Breast epithelium (tissue), 4 donors: ENCODE measurements around the gene KRTAP19-6. TPM values are rescaled to one million over a fixed set of nuclear protein-coding genes. Genes with fewer than 3 reads are reported as not detected.
"Not testable (repeated sequence)": the region's sequence is repeated elsewhere in the genome, so short reads cannot be mapped to it uniquely, and the experiment has no call there.

Experiments
- DNase-seq, 2 donors: peaks; one replicate each; pipeline ENCODE4 v3.0.0-alpha.2; 2019; ENCODE audit warnings: low spot score in 2 of 2
- H3K27ac ChIP-seq, 2 donors: fragments of 200-600 bp; sonication (generic) in 1 of 2; one replicate each; pipeline ENCODE4 v1.5.1; 2016 to 2019; ENCODE audit warnings: mild to moderate bottlenecking in 1 of 2
- H3K27me3 ChIP-seq, 2 donors: fragments of 200-600 bp; sonication (generic) in 1 of 2; one replicate each; pipeline versions ENCODE4 v1.5.1 to v1.6.0; 2017 to 2019; ENCODE audit warnings: control low read depth in 1 of 2, mild to moderate bottlenecking in 1 of 2
- H3K36me3 ChIP-seq: fragments of 200-600 bp; one replicate; pipeline ENCODE4 v1.5.1; 2019
- H3K4me1 ChIP-seq, 2 donors: fragments of 200-600 bp; sonication (generic); one replicate each; pipeline ENCODE4 v1.5.1; 2016 to 2019; ENCODE audit warnings: control low read depth in 1 of 2
- H3K4me3 ChIP-seq, 3 donors: fragments of 200-600 bp; sonication (generic); 1 replicate in 2 of 3; 2 replicates in 1 of 3; pipeline ENCODE4 v1.5.1; 2016 to 2019; ENCODE audit warnings: mild to moderate bottlenecking in 3 of 3, moderate library complexity in 2 of 3
- H3K9me3 ChIP-seq, 2 donors: fragments of 200-600 bp; sonication (generic) in 1 of 2; one replicate each; pipeline ENCODE4 v1.5.1; 2016 to 2019; ENCODE audit warnings: control low read depth in 1 of 2
- CTCF ChIP-seq, 3 donors: fragments of 450-650 bp; IDR thresholded peaks; one replicate each; pipeline ENCODE4 v1.5.1; 2016 to 2017; ENCODE audit warnings: antibody characterized with exemption in 3 of 3, mild to moderate bottlenecking in 3 of 3, moderate library complexity in 3 of 3
- POLR2A ChIP-seq: fragments of 450-650 bp; IDR thresholded peaks from one replicate; pipeline ENCODE4 v1.6.1; 2016; ENCODE audit warnings: antibody characterized with exemption, mild to moderate bottlenecking, moderate library complexity
- POLR2AphosphoS5 ChIP-seq, 3 donors: sonication (generic); formaldehyde crosslinking; IDR thresholded peaks; one replicate each; pipeline ENCODE4 v1.6.1; 2017; ENCODE audit warnings: antibody characterized with exemption in 3 of 3
- intact Hi-C: fragments of 100-400 bp; cut with DNase I; formaldehyde crosslinking; loops from one replicate; pipeline ENCODE4 v1.15.1; 2023; ENCODE audit warnings: low total_unique reads
- total RNA-seq, 3 donors: library from RNA; depleted of rRNA; stranded (reverse); fragments of >200 nt; gene quantifications; one replicate each; pipeline ENCODE4 v1.1.0, GENCODE V29; 2016

KRTAP19-6 gene
- total RNA-seq, 3 donors from 2014 or later, result not detected

GRCh38 chr21:30561264-30561895 is 19.7 kb upstream of the KRTAP19-6 start, which contains the start of gene KRTAP19-7:
TSS of gene KRTAP19-7 (minus strand) at chr21:30561314. CDS start at chr21:30561289, 25 bp downstream.
- H3K27me3 ChIP-seq, result no peaks in the 10 kb centered on the region
- H3K27ac ChIP-seq, result no peak within 1 kb of the TSS
- no peaks in the 10 kb centered on the region for H3K9me3 ChIP-seq
- H3K4me3 ChIP-seq, result no peak within 1 kb of the TSS
- DNase-seq, result no peak
- TF ChIP-seq CTCF (IDR thresholded peaks at IDR 0.05) (no peak), POLR2AphosphoS5 (IDR thresholded peaks at IDR 0.05) (no peak), POLR2A (no peak)
- intact Hi-C loops, result no loop called here
- no peaks in the 10 kb centered on the region for H3K4me1 ChIP-seq
- no peaks in the 10 kb centered on the region for H3K36me3 ChIP-seq

DNA sequence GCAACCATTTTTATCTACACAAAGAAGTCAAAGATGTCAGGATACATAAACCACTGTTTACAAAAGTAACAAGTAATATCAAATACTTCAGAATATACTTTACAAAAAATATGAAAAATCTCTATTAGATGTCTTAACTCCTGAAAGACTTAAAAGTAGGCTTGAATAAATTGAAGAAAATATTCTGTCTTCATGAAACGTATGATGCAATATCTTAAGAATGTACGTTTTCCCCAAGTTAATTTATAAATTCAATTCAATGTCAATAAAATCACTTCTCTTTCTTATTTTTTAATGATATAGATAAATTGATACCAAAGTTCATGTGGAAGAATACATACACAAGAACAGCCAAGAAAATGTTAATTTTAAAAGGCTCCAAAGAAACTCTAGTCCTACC is 13.4 kb upstream of the KRTAP19-6 start:
- Histone ChIP-seq H3K27me3 (no peaks in the 10 kb centered on the region), H3K36me3 (no peaks in the 10 kb centered on the region), H3K27ac (no peak overlapping the region), H3K4me3 (no peak overlapping the region), H3K4me1 (no peaks in the 10 kb centered on the region), H3K9me3 (peaks cover 0 to 6% of the 10 kb centered on the region in 2 donors)
- intact Hi-C loops, result no loop called here
- no peak for DNase-seq
- TF ChIP-seq CTCF (IDR thresholded peaks at IDR 0.05) (no peak), POLR2AphosphoS5 (IDR thresholded peaks at IDR 0.05) (no peak)

DNA sequence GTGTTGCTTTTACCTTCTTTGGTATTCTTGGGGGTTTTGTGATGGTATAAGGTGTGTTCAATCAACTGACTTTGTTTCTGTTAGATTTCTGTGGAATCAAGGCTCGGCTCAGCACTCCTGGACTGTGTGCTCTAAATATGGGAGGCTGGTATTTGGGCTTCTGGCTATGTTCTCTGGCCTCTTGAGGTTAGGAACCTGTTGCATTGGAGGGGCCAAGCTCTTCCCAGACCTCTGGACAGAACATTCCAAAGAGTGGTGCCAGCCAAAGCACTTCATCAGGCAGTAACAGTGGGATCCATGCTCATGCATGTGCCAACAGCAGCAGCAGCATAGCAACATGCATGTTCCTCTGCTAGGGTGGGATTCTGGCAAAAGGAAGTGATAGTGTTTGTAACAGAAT is 11.1 kb upstream of the KRTAP19-6 start:
- no peaks in the 10 kb centered on the region for H3K27me3 ChIP-seq
- intact Hi-C loops, result no loop called here
- H3K4me3 ChIP-seq, result no peak overlapping the region
- H3K4me1 ChIP-seq, result no peaks in the 10 kb centered on the region
- no peak overlapping the region for H3K27ac ChIP-seq
- DNase-seq, result no peak
- TF ChIP-seq POLR2A (no peak), CTCF (IDR thresholded peaks at IDR 0.05) (no peak), POLR2AphosphoS5 (IDR thresholded peaks at IDR 0.05) (no peak)
- H3K9me3 ChIP-seq, result peaks cover 0 to 6% of the 10 kb centered on the region in 2 donors
- H3K36me3 ChIP-seq, result no peaks in the 10 kb centered on the region

DNA sequence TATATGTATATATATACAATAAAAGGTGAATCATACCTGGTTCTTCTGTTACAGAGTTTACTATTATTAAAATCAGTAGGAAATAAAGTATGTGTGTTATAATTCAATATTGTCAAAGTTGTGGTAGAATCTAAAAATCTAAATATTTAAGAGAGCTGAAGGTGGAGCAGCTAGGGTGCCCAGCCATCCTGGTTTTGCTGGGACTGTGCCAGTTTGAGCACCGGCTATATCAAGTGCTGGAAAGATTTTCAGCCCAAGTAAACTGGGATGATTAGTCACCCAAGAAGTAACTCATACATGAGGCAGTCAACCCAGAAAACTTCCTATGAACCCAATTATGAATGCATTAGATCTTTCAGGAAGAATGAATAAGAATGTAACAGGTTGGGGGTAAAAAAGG is 22.8 kb downstream of the KRTAP19-6 start:
- Histone ChIP-seq H3K9me3 (no peaks in the 10 kb centered on the region), H3K4me3 (no peak overlapping the region), H3K4me1 (no peaks in the 10 kb centered on the region), H3K36me3 (no peaks in the 10 kb centered on the region), H3K27ac (no peak overlapping the region), H3K27me3 (no peaks in the 10 kb centered on the region)
- intact Hi-C loops, result no loop called here
- no peak for DNase-seq
- TF ChIP-seq POLR2AphosphoS5 (IDR thresholded peaks at IDR 0.05), result no peak

- TF ChIP-seq POLR2A, result no peak
- TF ChIP-seq CTCF (IDR thresholded peaks at IDR 0.05), result no peak
- no peak for TF ChIP-seq POLR2AphosphoS5 (IDR thresholded peaks at IDR 0.05)
- Histone ChIP-seq H3K27me3 (no peaks in the 10 kb centered on the region), H3K9me3 (no peaks in the 10 kb centered on the region), H3K36me3 (no peaks in the 10 kb centered on the region), H3K4me1 (no peaks in the 10 kb centered on the region), H3K4me3 (no peak overlapping the region), H3K27ac (no peak overlapping the region)
- no peak for DNase-seq
- intact Hi-C loops, result no loop called here
Observed at GRCh38 chr21:30515681-30516080, 26.0 kb downstream of the KRTAP19-6 start.

GRCh38 chr21:30505621-30506205 is 36.0 kb downstream of the KRTAP19-6 start:
- not testable (repeated sequence) for H3K27me3 ChIP-seq

More at GRCh38 chr21:30505621-30506205, 36.0 kb downstream of the KRTAP19-6 start:
- H3K4me1 ChIP-seq, intact Hi-C loops, DNase-seq, H3K36me3 ChIP-seq, H3K9me3 ChIP-seq, H3K4me3 ChIP-seq, H3K27ac ChIP-seq: not testable (repeated sequence)
